HG03565 (cell line): ENCODE data around the gene ABHD2.
"Not testable (repeated sequence)": the region's sequence is repeated elsewhere in the genome, so short reads cannot be mapped to it uniquely, and the experiment has no call there.

Source experiments
- ATAC-seq: cut with Tn5 transposase; IDR thresholded peaks from one replicate; pipeline ENCODE4 v1.9.1; 2021; ENCODE audit warnings: mild to moderate bottlenecking, moderate library complexity; ENCODE audit not compliant: unreplicated experiment

Gene ABHD2

GRCh38 chr15:89074402-89075012 is 13.7 kb upstream of the ABHD2 start:
- ATAC-seq = no peak

- ATAC-seq = no peak
Measured at GRCh38 chr15:89075101-89075640, 13.1 kb upstream of the ABHD2 start.

- no peak for ATAC-seq
Measured at GRCh38 chr15:89075846-89076245, 12.4 kb upstream of the ABHD2 start.

- no peak for ATAC-seq
Measured at GRCh38 chr15:89077750-89078149, 10.5 kb upstream of the ABHD2 start.

GRCh38 chr15:89078851-89079810 is 9.1 kb upstream of the ABHD2 start:
- ATAC-seq = no peak

GRCh38 chr15:89081878-89082277 is 6.4 kb upstream of the ABHD2 start:
- no peak for ATAC-seq

GRCh38 chr15:89083246-89083645 is 5.0 kb upstream of the ABHD2 start:
- ATAC-seq = no peak

- no peak for ATAC-seq
Measured at GRCh38 chr15:89085289-89085926, 2.8 kb upstream of the ABHD2 start.

- not testable (repeated sequence) for ATAC-seq
Measured at GRCh38 chr15:89085933-89086332, 2.3 kb upstream of the ABHD2 start.

GRCh38 chr15:89086390-89086789 is 1.9 kb upstream of the ABHD2 start:
- ATAC-seq = not testable (repeated sequence)

- ATAC-seq = no peak
Measured at GRCh38 chr15:89087161-89087829, 961 bp upstream of the ABHD2 start.

- no peak for ATAC-seq
Measured at GRCh38 chr15:89088605-89089315, 504 bp downstream of the ABHD2 start.

GRCh38 chr15:89089316-89090230 is 1.3 kb downstream of the ABHD2 start:
- no peak for ATAC-seq

GRCh38 chr15:89090791-89091626 is 2.8 kb downstream of the ABHD2 start:
- ATAC-seq = no peak

- no peak for ATAC-seq
Measured at GRCh38 chr15:89091627-89092220, 3.5 kb downstream of the ABHD2 start.

- ATAC-seq = no peak
Measured at GRCh38 chr15:89093509-89093908, 5.3 kb downstream of the ABHD2 start.

- ATAC-seq = no peak
Measured at GRCh38 chr15:89095073-89095472, 6.8 kb downstream of the ABHD2 start.

GRCh38 chr15:89095556-89095955 is 7.3 kb downstream of the ABHD2 start:
- ATAC-seq = no peak
